ENCODE measurements around the gene TBC1D14. TPM values are rescaled to one million over a fixed set of nuclear protein-coding genes. Genes with fewer than 3 reads are reported as not detected.
"Not testable (repeated sequence)": the region's sequence is repeated elsewhere in the genome, so short reads cannot be mapped to it uniquely, and the experiment has no call there.

TBC1D14 gene
- total RNA-seq, 1 experiment from 2014 or later, result 44.3 TPM

DNA sequence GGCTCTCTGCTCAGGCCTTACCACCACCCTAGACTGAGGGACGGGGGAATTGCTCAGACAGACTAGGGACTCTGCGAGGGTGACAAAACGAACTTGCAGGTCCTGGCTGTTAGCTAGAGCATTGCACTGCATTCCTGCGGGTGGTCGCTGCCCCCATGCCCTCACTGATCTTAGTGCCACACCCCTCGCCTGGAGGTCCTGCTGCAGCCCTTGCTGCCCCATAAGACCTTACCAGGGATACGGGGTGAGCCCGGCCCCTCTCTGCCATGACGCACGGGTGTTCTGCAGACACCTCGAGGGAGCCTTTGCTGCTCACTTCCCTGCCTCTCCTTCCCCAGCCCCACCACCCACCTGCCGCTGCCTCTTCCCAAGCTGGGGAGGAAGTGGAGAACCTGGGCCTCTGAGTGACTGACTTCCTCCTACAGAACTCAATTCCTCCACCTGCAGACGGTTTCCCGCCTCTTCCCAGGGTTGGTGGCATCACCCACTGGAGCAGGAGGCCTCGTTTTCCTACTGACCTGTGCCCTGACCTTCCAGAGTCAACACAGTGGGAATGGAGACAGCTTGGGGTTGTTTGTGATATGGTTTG lies 19.8 kb upstream of the TBC1D14 start:
- TF ChIP-seq, protein P1, sequence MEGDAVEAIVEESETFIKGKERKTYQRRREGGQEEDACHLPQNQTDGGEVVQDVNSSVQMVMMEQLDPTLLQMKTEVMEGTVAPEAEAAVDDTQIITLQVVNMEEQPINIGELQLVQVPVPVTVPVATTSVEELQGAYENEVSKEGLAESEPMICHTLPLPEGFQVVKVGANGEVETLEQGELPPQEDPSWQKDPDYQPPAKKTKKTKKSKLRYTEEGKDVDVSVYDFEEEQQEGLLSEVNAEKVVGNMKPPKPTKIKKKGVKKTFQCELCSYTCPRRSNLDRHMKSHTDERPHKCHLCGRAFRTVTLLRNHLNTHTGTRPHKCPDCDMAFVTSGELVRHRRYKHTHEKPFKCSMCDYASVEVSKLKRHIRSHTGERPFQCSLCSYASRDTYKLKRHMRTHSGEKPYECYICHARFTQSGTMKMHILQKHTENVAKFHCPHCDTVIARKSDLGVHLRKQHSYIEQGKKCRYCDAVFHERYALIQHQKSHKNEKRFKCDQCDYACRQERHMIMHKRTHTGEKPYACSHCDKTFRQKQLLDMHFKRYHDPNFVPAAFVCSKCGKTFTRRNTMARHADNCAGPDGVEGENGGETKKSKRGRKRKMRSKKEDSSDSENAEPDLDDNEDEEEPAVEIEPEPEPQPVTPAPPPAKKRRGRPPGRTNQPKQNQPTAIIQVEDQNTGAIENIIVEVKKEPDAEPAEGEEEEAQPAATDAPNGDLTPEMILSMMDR (conservative IDR thresholded peaks at IDR 0.05; ENCODE audit: low read depth, low read length), result no peak
- TF ChIP-seq EZH2 (IDR thresholded peaks at IDR 0.05; ENCODE audit: borderline replicate concordance, low read depth, low read length, poor library complexity, severe bottlenecking), result no peak
- DNase-seq (ENCODE audit: low spot score), result no peak
- CTCF ChIA-PET, result no interaction called here
- BruUV-seq (replicated peaks), result no TSS peak
- POLR2A ChIA-PET (ENCODE audit: low non-redundant PET), result no interaction called here
- no peak overlapping the region for H3K4me3 ChIP-seq (ENCODE audit: low read depth, low read length, poor library complexity, severe bottlenecking)
- peaks cover 4% of the 10 kb centered on the region for H3K9me3 ChIP-seq (ENCODE audit: low read depth, low read length, poor library complexity, severe bottlenecking)
- intact Hi-C loops (cut with micrococcal nuclease; ENCODE audit: unreplicated experiment), result no loop called here
- H3K27ac ChIP-seq (ENCODE audit: low read depth, low read length, poor library complexity, severe bottlenecking), result no peak overlapping the region
- no peaks in the 10 kb centered on the region for H3K27me3 ChIP-seq (replicated peaks; ENCODE audit: insufficient read depth, low read depth, low read length, poor library complexity)
- H3K36me3 ChIP-seq (ENCODE audit: insufficient read depth, low read length, poor library complexity, severe bottlenecking), result no peaks in the 10 kb centered on the region
- H3K4me1 ChIP-seq (ENCODE audit: insufficient read depth, low read length, poor library complexity, severe bottlenecking), result peaks cover 3% of the 10 kb centered on the region

DNA sequence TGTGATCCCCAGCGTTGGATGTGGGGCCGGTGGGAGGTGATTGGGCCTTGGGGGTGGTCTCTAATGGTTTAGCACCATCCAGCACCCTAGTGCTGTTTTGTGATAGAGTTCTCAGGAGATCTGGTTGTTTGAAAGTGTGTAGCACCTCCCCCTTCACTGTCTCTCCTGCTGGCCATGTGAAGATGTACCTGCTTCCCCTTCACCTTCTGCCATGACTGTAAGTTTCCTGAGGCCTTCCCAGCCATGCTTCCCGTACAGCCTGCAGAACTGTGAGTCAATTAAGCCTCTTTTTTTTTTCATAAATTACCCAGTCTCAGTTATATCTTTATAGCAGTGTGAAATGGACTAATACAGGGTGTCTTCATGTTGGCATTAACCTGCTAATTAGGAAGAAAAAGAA lies 19.3 kb upstream of the TBC1D14 start:
- ChIA-PET CTCF (no interaction called here), POLR2A (ENCODE audit: low non-redundant PET) (no interaction called here)
- no peak for DNase-seq (ENCODE audit: low spot score)
- intact Hi-C loops (cut with micrococcal nuclease; ENCODE audit: unreplicated experiment), result no loop called here
- Histone ChIP-seq H3K36me3 (ENCODE audit: insufficient read depth, low read length, poor library complexity, severe bottlenecking) (no peaks in the 10 kb centered on the region), H3K9me3 (ENCODE audit: low read depth, low read length, poor library complexity, severe bottlenecking) (peaks cover 4% of the 10 kb centered on the region), H3K4me3 (ENCODE audit: low read depth, low read length, poor library complexity, severe bottlenecking) (no peak overlapping the region), H3K27ac (ENCODE audit: low read depth, low read length, poor library complexity, severe bottlenecking) (no peak overlapping the region), H3K27me3 (replicated peaks; ENCODE audit: insufficient read depth, low read depth, low read length, poor library complexity) (no peaks in the 10 kb centered on the region), H3K4me1 (ENCODE audit: insufficient read depth, low read length, poor library complexity, severe bottlenecking) (peaks cover 3% of the 10 kb centered on the region)
- BruUV-seq (replicated peaks), result no TSS peak
- TF ChIP-seq, protein P1 (conservative IDR thresholded peaks at IDR 0.05; ENCODE audit: low read depth, low read length), result no peak
- TF ChIP-seq EZH2 (IDR thresholded peaks at IDR 0.05; ENCODE audit: borderline replicate concordance, low read depth, low read length, poor library complexity, severe bottlenecking), result no peak

DNA sequence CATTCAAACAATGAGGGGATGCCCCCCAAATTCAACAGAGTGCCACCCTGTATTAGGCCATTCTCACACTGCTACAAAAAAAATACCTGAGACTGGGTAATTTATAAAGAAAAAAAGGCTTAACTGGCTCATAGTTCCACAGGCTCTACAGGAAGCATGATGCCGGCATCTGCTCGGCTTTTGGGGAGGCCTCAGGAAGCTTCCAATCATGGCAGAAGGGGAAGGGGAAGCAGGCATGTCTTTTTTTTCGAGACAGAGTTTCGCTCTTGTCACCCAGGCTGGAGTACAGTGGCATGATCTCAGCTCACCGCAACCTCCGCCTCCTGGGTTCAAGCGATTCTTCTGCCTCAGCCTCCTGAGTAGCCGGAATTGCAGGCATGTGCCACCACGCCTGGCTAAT lies 18.7 kb upstream of the TBC1D14 start:
- H3K36me3 ChIP-seq (ENCODE audit: insufficient read depth, low read length, poor library complexity, severe bottlenecking); BruUV-seq (replicated peaks); H3K9me3 ChIP-seq (ENCODE audit: low read depth, low read length, poor library complexity, severe bottlenecking); H3K4me1 ChIP-seq (ENCODE audit: insufficient read depth, low read length, poor library complexity, severe bottlenecking); H3K4me3 ChIP-seq (ENCODE audit: low read depth, low read length, poor library complexity, severe bottlenecking); H3K27ac ChIP-seq (ENCODE audit: low read depth, low read length, poor library complexity, severe bottlenecking); intact Hi-C loops (cut with micrococcal nuclease; ENCODE audit: unreplicated experiment); DNase-seq (ENCODE audit: low spot score); H3K27me3 ChIP-seq (replicated peaks; ENCODE audit: insufficient read depth, low read depth, low read length, poor library complexity); POLR2A ChIA-PET (ENCODE audit: low non-redundant PET); CTCF ChIA-PET: not testable (repeated sequence)

DNA sequence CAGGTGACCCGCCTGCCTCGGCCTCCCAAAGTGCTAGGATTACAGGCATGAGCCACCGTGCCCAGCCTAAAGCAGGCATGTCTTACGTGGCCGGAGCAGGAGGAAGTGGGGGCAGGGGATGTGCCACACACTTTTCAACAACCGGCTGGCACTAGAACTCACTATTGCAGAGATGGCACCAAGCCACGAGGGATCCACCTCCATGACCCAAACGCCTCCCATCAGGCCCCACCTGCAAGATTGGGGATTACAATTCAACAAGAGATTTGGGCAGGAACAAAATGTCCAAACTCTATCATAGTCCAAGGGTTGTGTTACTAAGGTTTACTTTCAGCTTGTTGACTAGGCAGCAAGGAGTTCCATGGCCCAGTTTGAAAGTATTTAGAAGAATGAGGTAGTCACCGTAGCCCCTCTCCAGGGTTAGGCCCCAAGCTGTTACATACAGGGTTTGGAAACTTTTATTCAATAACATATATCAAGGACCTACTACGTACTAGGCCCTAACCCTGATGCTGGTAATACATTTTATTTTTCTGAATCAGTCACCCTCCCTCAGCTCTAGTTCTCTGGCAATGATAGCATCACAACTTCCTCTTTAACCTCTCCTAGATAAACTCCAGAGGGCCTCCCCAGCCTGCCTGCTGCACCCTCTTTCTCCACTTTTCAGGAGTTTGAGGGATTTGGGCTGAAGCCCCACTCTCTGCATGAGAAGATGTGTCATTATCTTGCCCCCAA lies 18.0 kb upstream of the TBC1D14 start:
- H3K4me3 ChIP-seq (ENCODE audit: low read depth, low read length, poor library complexity, severe bottlenecking), result no peak overlapping the region
- peaks cover 4% of the 10 kb centered on the region for H3K9me3 ChIP-seq (ENCODE audit: low read depth, low read length, poor library complexity, severe bottlenecking)
- no peak overlapping the region for H3K27ac ChIP-seq (ENCODE audit: low read depth, low read length, poor library complexity, severe bottlenecking)
- H3K27me3 ChIP-seq (replicated peaks; ENCODE audit: insufficient read depth, low read depth, low read length, poor library complexity), result no peaks in the 10 kb centered on the region
- H3K4me1 ChIP-seq (ENCODE audit: insufficient read depth, low read length, poor library complexity, severe bottlenecking), result no peaks in the 10 kb centered on the region
- CTCF ChIA-PET, result no interaction called here
- POLR2A ChIA-PET (ENCODE audit: low non-redundant PET), result no interaction called here
- no TSS peak for BruUV-seq (replicated peaks)
- no peaks in the 10 kb centered on the region for H3K36me3 ChIP-seq (ENCODE audit: insufficient read depth, low read length, poor library complexity, severe bottlenecking)
- intact Hi-C loops (cut with micrococcal nuclease; ENCODE audit: unreplicated experiment), result no loop called here
- DNase-seq (ENCODE audit: low spot score), result no peak
- TF ChIP-seq, protein P1 (conservative IDR thresholded peaks at IDR 0.05; ENCODE audit: low read depth, low read length), result no peak
- TF ChIP-seq EZH2 (IDR thresholded peaks at IDR 0.05; ENCODE audit: borderline replicate concordance, low read depth, low read length, poor library complexity, severe bottlenecking), result no peak
